ENCODE measurements around the gene TMPRSS3.

DNA sequence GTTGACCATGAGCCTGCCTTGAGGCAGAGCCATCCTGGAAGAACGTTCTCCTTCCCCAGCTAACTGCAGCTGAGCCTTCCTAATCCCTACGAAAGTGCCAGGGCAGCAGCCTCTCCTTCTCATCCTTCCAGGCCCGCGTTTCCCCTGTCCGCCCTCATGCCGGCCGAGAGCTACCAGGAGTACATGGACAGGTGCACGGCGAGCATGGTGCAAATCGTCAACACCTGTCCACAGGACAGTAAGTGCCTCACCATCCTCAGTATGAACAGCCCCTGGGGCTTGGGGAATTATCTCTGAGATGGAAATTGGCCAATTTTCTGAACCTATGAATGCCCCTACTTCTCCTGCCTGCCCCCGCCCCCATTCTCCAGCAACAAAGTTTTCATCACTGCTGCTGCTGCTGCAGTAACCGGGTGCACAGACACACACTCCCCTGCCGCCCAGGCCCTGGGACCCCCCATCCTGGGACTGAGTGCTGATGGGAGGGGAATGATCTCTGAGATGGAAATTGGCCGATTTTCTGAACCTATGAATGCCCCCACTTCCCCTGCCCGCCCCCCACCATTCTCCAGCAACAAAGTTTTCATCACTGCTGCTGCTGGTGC is 47.4 kb upstream of the TMPRSS3 start:
- TF ChIP-seq CTCF (conservative IDR thresholded peaks at IDR 0.05; ENCODE audit: low read length) (no peak), EZH2phosphoT487 (IDR thresholded peaks at IDR 0.05; ENCODE audit: borderline replicate concordance) (no peak)
